Measurements from ENCODE around the gene LPXN.
"Not testable (repeated sequence)": the region's sequence is repeated elsewhere in the genome, so short reads cannot be mapped to it uniquely, and the experiment has no call there.

The LPXN gene

GRCh38 chr11:58578635-58579191, 3.1 kb upstream of the LPXN start, which contains the start of gene ZFP91:
TSS of gene ZFP91 (plus strand) at chr11:58579063. CDS start at chr11:58579282, 219 bp downstream.
- DNase-seq, result peak; percentile 99

- DNase-seq, result peak; percentile 100
Measured at GRCh38 chr11:58578136-58578634, 2.5 kb upstream of the LPXN start.

GRCh38 chr11:58577555-58578135, 2.0 kb upstream of the LPXN start:
- no peak for DNase-seq

- no peak for DNase-seq
Measured at GRCh38 chr11:58576887-58577471, 1.3 kb upstream of the LPXN start.

- no peak for DNase-seq
Measured at GRCh38 chr11:58574881-58575280, 775 bp downstream of the LPXN start.

- DNase-seq, result no peak
Measured at GRCh38 chr11:58573451-58574104, 2.1 kb downstream of the LPXN start.

- not testable (repeated sequence) for DNase-seq
Measured at GRCh38 chr11:58572906-58573305, 2.8 kb downstream of the LPXN start.

GRCh38 chr11:58567889-58568512, 7.7 kb downstream of the LPXN start:
- DNase-seq, result peak; percentile 53

- no peak for DNase-seq
Measured at GRCh38 chr11:58564231-58564630, 11.4 kb downstream of the LPXN start.

GRCh38 chr11:58562375-58562800, 13.3 kb downstream of the LPXN start:
- no peak for DNase-seq

GRCh38 chr11:58561394-58562098, 14.1 kb downstream of the LPXN start:
- DNase-seq, result no peak

- no peak for DNase-seq
Measured at GRCh38 chr11:58560842-58561241, 14.8 kb downstream of the LPXN start.

GRCh38 chr11:58549644-58550043, 26.0 kb downstream of the LPXN start:
- no peak for DNase-seq

- DNase-seq, result no peak
Measured at GRCh38 chr11:58546841-58547240, 28.8 kb downstream of the LPXN start.

GRCh38 chr11:58531865-58532341, 43.8 kb downstream of the LPXN start:
- no peak for DNase-seq

GRCh38 chr11:58530236-58530635, 45.4 kb downstream of the LPXN start:
- DNase-seq, result no peak

GRCh38 chr11:58527429-58527828, 48.2 kb downstream of the LPXN start:
- DNase-seq, result no peak

GRCh38 chr11:58526721-58527120, 48.9 kb downstream of the LPXN start:
- no peak for DNase-seq

- no peak for DNase-seq
Measured at GRCh38 chr11:58525037-58525614, 50.5 kb downstream of the LPXN start.

GRCh38 chr11:58524232-58525036, 51.2 kb downstream of the LPXN start:
- peak; percentile 71 for DNase-seq

GRCh38 chr11:58513747-58514367, 61.8 kb downstream of the LPXN start:
- peak; percentile 15 for DNase-seq

All from NCI-H1092 treated with DMSO at 0.1 percent for 48 hours (cell line).